Uterus (tissue), 2 donors: ENCODE measurements around the gene SSBP3.

ENCODE experiments used
- CTCF ChIP-seq, 4 experiments: fragments of 200-600 bp in 2 of 4; fragments of 450-650 bp in 2 of 4; sonication (generic) in 2 of 4; IDR thresholded peaks; one replicate each; pipeline ENCODE4 v1.5.1; 2016 to 2019; ENCODE audit warnings: antibody characterized with exemption in 4 of 4, mild to moderate bottlenecking in 2 of 4, moderate library complexity in 1 of 4
- POLR2A ChIP-seq, 2 donors: fragments of 450-650 bp; IDR thresholded peaks; one replicate each; pipeline ENCODE4 v1.6.1; 2016; ENCODE audit warnings: antibody characterized with exemption in 2 of 2, mild to moderate bottlenecking in 1 of 2, moderate library complexity in 1 of 2

GRCh38 chr1:54265659-54266058, 140.5 kb downstream of the SSBP3 start:
- TF ChIP-seq CTCF (IDR thresholded peaks at IDR 0.05) = no peak
- TF ChIP-seq POLR2A (IDR thresholded peaks at IDR 0.05) = no peak
